LNCAP (cell line): ENCODE measurements around the gene ERBIN.

Experiments used
- CTCF ChIP-seq: fragments of 450-650 bp; IDR thresholded peaks from 2 replicates; pipeline ENCODE4 v1.5.1; 2017; ENCODE audit warnings: mild to moderate bottlenecking

ERBIN gene

GRCh38 chr5:65912311-65912710 is 14.1 kb upstream of the ERBIN start:
- no peak for TF ChIP-seq CTCF

- TF ChIP-seq CTCF = no peak
Observed at GRCh38 chr5:65913519-65913918, 12.9 kb upstream of the ERBIN start.

- TF ChIP-seq CTCF = no peak
Observed at GRCh38 chr5:65914641-65915196, 11.7 kb upstream of the ERBIN start.

GRCh38 chr5:65916066-65916465 is 10.3 kb upstream of the ERBIN start:
- no peak for TF ChIP-seq CTCF

- no peak for TF ChIP-seq CTCF
Observed at GRCh38 chr5:65916636-65917035, 9.7 kb upstream of the ERBIN start.

GRCh38 chr5:65919773-65920172 is 6.6 kb upstream of the ERBIN start:
- no peak for TF ChIP-seq CTCF

- no peak for TF ChIP-seq CTCF
Observed at GRCh38 chr5:65923339-65923738, 3.0 kb upstream of the ERBIN start.
